DMS53 treated with DMSO at 0.1 percent for 48 hours (cell line): ENCODE data around the gene MTTP.
A peak's percentile ranks its signal among the peaks of the same experiment; 100 is the strongest.

Experiments
- DNase-seq: peaks from one replicate; lab custom pipeline; 2025; ENCODE audit not compliant: unreplicated experiment; lab: John Stamatoyannopoulos, UW

MTTP gene

GRCh38 chr4:99591757-99592156 lies 17.1 kb downstream of the MTTP start:
- DNase-seq = peak; percentile 12

GRCh38 chr4:99593781-99594641 lies 19.4 kb downstream of the MTTP start:
- DNase-seq = no peak

GRCh38 chr4:99594818-99595217 lies 20.2 kb downstream of the MTTP start:
- no peak for DNase-seq

GRCh38 chr4:99606716-99607115 lies 32.1 kb downstream of the MTTP start:
- DNase-seq = no peak

GRCh38 chr4:99608417-99608816 lies 33.8 kb downstream of the MTTP start:
- no peak for DNase-seq

GRCh38 chr4:99610605-99611175 lies 36.1 kb downstream of the MTTP start:
- DNase-seq = no peak

GRCh38 chr4:99612281-99612680 lies 37.7 kb downstream of the MTTP start:
- no peak for DNase-seq

- no peak for DNase-seq
Observed at GRCh38 chr4:99612704-99613103, 38.1 kb downstream of the MTTP start.

- no peak for DNase-seq
Observed at GRCh38 chr4:99614491-99614890, 39.9 kb downstream of the MTTP start.

- no peak for DNase-seq
Observed at GRCh38 chr4:99615170-99615820, 40.7 kb downstream of the MTTP start.

GRCh38 chr4:99617374-99617773 lies 42.8 kb downstream of the MTTP start:
- no peak for DNase-seq

GRCh38 chr4:99622341-99622740 lies 47.7 kb downstream of the MTTP start:
- DNase-seq = no peak

GRCh38 chr4:99624141-99624719 lies 49.6 kb downstream of the MTTP start:
- no peak for DNase-seq

GRCh38 chr4:99625369-99625768 lies 50.7 kb downstream of the MTTP start:
- DNase-seq = no peak

- no peak for DNase-seq
Observed at GRCh38 chr4:99628040-99628439, 53.4 kb downstream of the MTTP start.

- DNase-seq = no peak
Observed at GRCh38 chr4:99629962-99630554, 55.4 kb downstream of the MTTP start.

- no peak for DNase-seq
Observed at GRCh38 chr4:99630857-99631360, 56.3 kb downstream of the MTTP start.

GRCh38 chr4:99633772-99634171 lies 59.1 kb downstream of the MTTP start:
- no peak for DNase-seq

- no peak for DNase-seq
Observed at GRCh38 chr4:99634742-99635360, 60.2 kb downstream of the MTTP start.

GRCh38 chr4:99635601-99636000 lies 61.0 kb downstream of the MTTP start:
- no peak for DNase-seq

GRCh38 chr4:99636422-99636821 lies 61.8 kb downstream of the MTTP start:
- DNase-seq = no peak
